CD4-positive, CD25-positive, alpha-beta regulatory T cell (primary cell): ENCODE results near the gene MYCT1. TPM values are rescaled to one million over a fixed set of nuclear protein-coding genes. Genes with fewer than 3 reads are reported as not detected.

Source experiments
- ATAC-seq, 2 donors: fragments of 150-1000 bp; cut with Tn5 transposase; one replicate each; pipeline ENCODE4 v1.10.0; 2021; ENCODE audit warnings: low read depth in 2 of 2, moderate number of reproducible peaks in 2 of 2, moderate library complexity in 1 of 2
- DNase-seq, 3 donors: peaks; one replicate each; pipeline versions ENCODE4 v3.0.0 to v3.0.0-alpha.2; 2012 to 2022; ENCODE audit warnings: mixed read lengths in 1 of 3
- H3K27ac ChIP-seq: one replicate; pipeline ENCODE4 v1.7.0; 2013; ENCODE audit warnings: mild to moderate bottlenecking, low read length; ENCODE audit not compliant: insufficient read depth, poor library complexity, severe bottlenecking
- H3K27me3 ChIP-seq: one replicate; pipeline ENCODE4 v1.7.0; 2013; ENCODE audit warnings: low read length; ENCODE audit not compliant: control insufficient read depth, insufficient read depth
- H3K36me3 ChIP-seq: one replicate; pipeline ENCODE4 v1.7.0; 2013; ENCODE audit warnings: mild to moderate bottlenecking, low read length, moderate library complexity; ENCODE audit not compliant: control insufficient read depth, insufficient read depth
- H3K4me1 ChIP-seq: 2 replicates; pipeline ENCODE4 v1.7.0; 2013; ENCODE audit warnings: mild to moderate bottlenecking, low read length; ENCODE audit not compliant: insufficient read depth, control insufficient read depth, poor library complexity, severe bottlenecking
- H3K4me3 ChIP-seq: one replicate; pipeline ENCODE4 v1.7.0; 2013; ENCODE audit warnings: low read depth, mild to moderate bottlenecking, low read length, moderate library complexity
- H3K9me3 ChIP-seq, 2 experiments: 1 replicate in 1 of 2; 2 replicates in 1 of 2; pipeline ENCODE4 v1.7.0; 2013; ENCODE audit warnings: low read length in 2 of 2, mild to moderate bottlenecking in 1 of 2, moderate library complexity in 1 of 2; ENCODE audit not compliant: control insufficient read depth in 2 of 2
- H3K27ac Mint-ChIP-seq, 3 donors: one replicate each; pipeline ENCODE4 v1.8.0; 2020 to 2022; ENCODE audit warnings: mild to moderate bottlenecking in 3 of 3, mixed read lengths in 3 of 3, moderate library complexity in 2 of 3
- H3K27me3 Mint-ChIP-seq: one replicate; pipeline ENCODE4 v1.8.0; 2022; ENCODE audit warnings: mild to moderate bottlenecking, mixed read lengths
- H3K36me3 Mint-ChIP-seq: one replicate; pipeline ENCODE4 v1.8.0; 2020; ENCODE audit warnings: mixed read lengths
- H3K4me1 Mint-ChIP-seq, 4 donors: one replicate each; pipeline ENCODE4 v1.8.0; 2020 to 2022; ENCODE audit warnings: mixed read lengths in 4 of 4, mild to moderate bottlenecking in 1 of 4
- H3K4me3 Mint-ChIP-seq, 4 donors: one replicate each; pipeline ENCODE4 v1.8.0; 2020 to 2022; ENCODE audit warnings: mild to moderate bottlenecking in 4 of 4, mixed read lengths in 4 of 4, moderate library complexity in 3 of 4
- H3K9me3 Mint-ChIP-seq, 7 donors: one replicate each; pipeline ENCODE4 v1.8.0; 2020 to 2022; ENCODE audit warnings: mixed read lengths in 7 of 7, mild to moderate bottlenecking in 3 of 7, moderate library complexity in 2 of 7
- polyA plus RNA-seq, 4 donors: library from polyadenylated mRNA; unstranded; fragments of 300-500 nt; fragmentation: Illumina TruSeq; gene quantifications; one replicate each; pipeline ENCODE4 v1.2.3, GENCODE V29; 2021
- total RNA-seq: library from RNA; stranded (reverse); gene quantifications from one replicate; pipeline ENCODE4 v1.2.3, GENCODE V29; 2022

The MYCT1 gene
- total RNA-seq (1.5 TPM), polyA plus RNA-seq (not detected)

DNA sequence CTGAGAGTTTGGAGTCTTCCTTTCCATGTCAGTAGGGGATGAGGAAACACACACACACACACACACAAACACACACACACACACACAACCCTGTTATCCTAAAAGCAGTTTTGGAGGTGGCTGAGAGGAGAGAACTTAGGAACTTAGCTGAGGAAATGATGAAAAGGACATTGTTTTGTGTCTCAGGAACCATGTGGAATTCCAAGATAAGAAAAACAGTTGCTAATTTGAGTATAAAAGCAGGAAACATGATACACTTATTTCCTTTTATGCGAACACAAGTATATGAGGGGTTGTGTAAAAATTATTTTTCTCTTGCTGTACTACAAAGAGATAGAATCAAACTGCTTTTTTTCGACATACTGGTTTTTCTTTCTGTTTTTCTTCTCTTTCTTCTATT is at the start of gene MYCT1:
Gene MYCT1, plus strand, starts transcription at position 264 of the 400 bp plus-strand sequence. Its CDS starts 6 bp downstream, at position 270.
- Histone ChIP-seq H3K4me3 (no peak within 1 kb of the TSS), H3K9me3 (no peaks in the 10 kb centered on the region), H3K27me3 (no peaks in the 10 kb centered on the region), H3K36me3 (no peaks in the 10 kb centered on the region), H3K27ac (no peak within 1 kb of the TSS), H3K4me1 (no peaks in the 10 kb centered on the region)
- DNase-seq = no peak
- peaks cover 0 to 4% (median 0%) of the 10 kb centered on the region in 7 donors for H3K9me3 Mint-ChIP-seq
- no peaks in the 10 kb centered on the region for H3K4me1 Mint-ChIP-seq
- ATAC-seq = no peak
- no peaks in the 10 kb centered on the region for H3K36me3 Mint-ChIP-seq
- H3K27me3 Mint-ChIP-seq = peaks cover 12% of the 10 kb centered on the region
- no peak within 1 kb of the TSS for H3K4me3 Mint-ChIP-seq
- no peak within 1 kb of the TSS for H3K27ac Mint-ChIP-seq

GRCh38 chr6:152648105-152648504 is 49.6 kb upstream of the MYCT1 start:
- no peak for ATAC-seq
- no peaks in the 10 kb centered on the region for H3K36me3 Mint-ChIP-seq
- no peaks in the 10 kb centered on the region for H3K4me1 ChIP-seq

GRCh38 chr6:152651986-152652385 is 45.7 kb upstream of the MYCT1 start:
- Mint-ChIP-seq H3K36me3 (no peaks in the 10 kb centered on the region), H3K4me3 (no peak overlapping the region), H3K27ac (no peak overlapping the region), H3K9me3 (peaks cover 0 to 2% (median 0%) of the 10 kb centered on the region in 7 donors), H3K4me1 (no peaks in the 10 kb centered on the region), H3K27me3 (peaks cover 18% of the 10 kb centered on the region)
- H3K27ac ChIP-seq = no peak overlapping the region
- ATAC-seq (no peak), DNase-seq (no peak)
- H3K27me3 ChIP-seq = peaks cover 5% of the 10 kb centered on the region
- no peaks in the 10 kb centered on the region for H3K4me1 ChIP-seq
- H3K36me3 ChIP-seq = no peaks in the 10 kb centered on the region
- H3K9me3 ChIP-seq = no peaks in the 10 kb centered on the region
- no peak overlapping the region for H3K4me3 ChIP-seq

More at GRCh38 chr6:152648105-152648504, 49.6 kb upstream of the MYCT1 start:
- Mint-ChIP-seq H3K4me1 (no peaks in the 10 kb centered on the region), H3K9me3 (peaks cover 0 to 4% (median 2%) of the 10 kb centered on the region in 7 donors), H3K4me3 (no peak overlapping the region), H3K27me3 (peaks cover 29% of the 10 kb centered on the region), H3K27ac (no peak overlapping the region)
- no peak for DNase-seq
- Histone ChIP-seq H3K27me3 (peaks cover 8% of the 10 kb centered on the region), H3K27ac (no peak overlapping the region), H3K9me3 (no peaks in the 10 kb centered on the region), H3K4me3 (no peak overlapping the region), H3K36me3 (no peaks in the 10 kb centered on the region)

GRCh38 chr6:152661776-152662175 is 35.9 kb upstream of the MYCT1 start:
- no peaks in the 10 kb centered on the region for H3K27me3 ChIP-seq
- H3K9me3 ChIP-seq = no peaks in the 10 kb centered on the region
- ATAC-seq (no peak), DNase-seq (no peak)
- Mint-ChIP-seq H3K36me3 (no peaks in the 10 kb centered on the region), H3K27me3 (peaks cover 3% of the 10 kb centered on the region), H3K9me3 (peaks cover 0 to 4% (median 0%) of the 10 kb centered on the region in 7 donors), H3K27ac (no peak overlapping the region), H3K4me3 (no peak overlapping the region), H3K4me1 (no peaks in the 10 kb centered on the region)
- H3K27ac ChIP-seq = no peak overlapping the region
- H3K4me1 ChIP-seq = no peaks in the 10 kb centered on the region
- no peak overlapping the region for H3K4me3 ChIP-seq
- no peaks in the 10 kb centered on the region for H3K36me3 ChIP-seq

GRCh38 chr6:152669895-152670294 is 27.8 kb upstream of the MYCT1 start:
- Histone ChIP-seq H3K27ac (no peak overlapping the region), H3K4me1 (no peaks in the 10 kb centered on the region), H3K4me3 (no peak overlapping the region), H3K27me3 (no peaks in the 10 kb centered on the region), H3K36me3 (no peaks in the 10 kb centered on the region), H3K9me3 (no peaks in the 10 kb centered on the region)
- peaks cover 6% of the 10 kb centered on the region for H3K27me3 Mint-ChIP-seq
- peaks cover 0 to 4% (median 2%) of the 10 kb centered on the region in 7 donors for H3K9me3 Mint-ChIP-seq
- H3K4me1 Mint-ChIP-seq = no peaks in the 10 kb centered on the region
- no peak overlapping the region for H3K4me3 Mint-ChIP-seq
- no peaks in the 10 kb centered on the region for H3K36me3 Mint-ChIP-seq
- ATAC-seq = no peak
- peak in 1 of 3 donors; percentile 6 for DNase-seq
- H3K27ac Mint-ChIP-seq = no peak overlapping the region

- Mint-ChIP-seq H3K27me3 (peaks cover 6% of the 10 kb centered on the region), H3K27ac (no peak overlapping the region), H3K4me3 (no peak overlapping the region), H3K36me3 (no peaks in the 10 kb centered on the region), H3K4me1 (no peaks in the 10 kb centered on the region), H3K9me3 (peaks cover 0 to 4% (median 0%) of the 10 kb centered on the region in 7 donors)
- Histone ChIP-seq H3K27me3 (no peaks in the 10 kb centered on the region), H3K27ac (no peak overlapping the region), H3K4me1 (no peaks in the 10 kb centered on the region), H3K36me3 (no peaks in the 10 kb centered on the region), H3K4me3 (no peak overlapping the region), H3K9me3 (no peaks in the 10 kb centered on the region)
- no peak for ATAC-seq
- no peak for DNase-seq
Measured at GRCh38 chr6:152671171-152671570, 26.5 kb upstream of the MYCT1 start.

- no peak overlapping the region for H3K27ac Mint-ChIP-seq
- H3K27ac ChIP-seq = no peak overlapping the region
- no peak overlapping the region for H3K4me3 Mint-ChIP-seq
- H3K4me1 ChIP-seq = no peaks in the 10 kb centered on the region
- no peaks in the 10 kb centered on the region for H3K27me3 Mint-ChIP-seq
- no peaks in the 10 kb centered on the region for H3K36me3 Mint-ChIP-seq
- no peaks in the 10 kb centered on the region for H3K4me1 Mint-ChIP-seq
- ATAC-seq (no peak), DNase-seq (no peak)
- peaks cover 0 to 2% (median 0%) of the 10 kb centered on the region in 7 donors for H3K9me3 Mint-ChIP-seq
- H3K9me3 ChIP-seq = no peaks in the 10 kb centered on the region
- H3K36me3 ChIP-seq = no peaks in the 10 kb centered on the region
- H3K4me3 ChIP-seq = no peak overlapping the region
- H3K27me3 ChIP-seq = no peaks in the 10 kb centered on the region
Measured at GRCh38 chr6:152673236-152673635, 24.5 kb upstream of the MYCT1 start.

DNA sequence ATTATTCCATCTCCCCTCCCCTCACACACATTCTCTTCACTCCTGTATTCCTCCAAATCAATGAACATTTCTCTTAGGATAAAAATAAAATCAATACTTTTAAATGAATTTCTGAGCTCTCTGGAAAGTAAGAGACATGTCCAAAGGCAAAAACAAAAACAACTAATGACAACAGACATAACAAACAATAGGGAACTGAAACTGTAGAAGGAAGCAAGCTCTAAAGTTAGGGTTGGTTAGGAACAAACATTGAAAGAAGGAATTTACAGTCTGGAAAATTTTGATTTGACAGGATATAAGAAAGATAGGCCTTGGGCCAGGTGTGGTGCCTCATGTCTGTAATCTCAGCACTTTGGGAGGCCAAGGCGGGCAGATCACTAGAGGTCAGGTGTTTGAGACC is 17.5 kb upstream of the MYCT1 start:
- no peaks in the 10 kb centered on the region for H3K9me3 ChIP-seq
- no peaks in the 10 kb centered on the region for H3K4me1 Mint-ChIP-seq
- no peaks in the 10 kb centered on the region for H3K36me3 Mint-ChIP-seq
- H3K4me3 Mint-ChIP-seq = no peak overlapping the region
- DNase-seq (no peak), ATAC-seq (no peak)
- no peak overlapping the region for H3K27ac ChIP-seq
- H3K9me3 Mint-ChIP-seq = no peaks in the 10 kb centered on the region
- no peaks in the 10 kb centered on the region for H3K36me3 ChIP-seq
- H3K4me1 ChIP-seq = no peaks in the 10 kb centered on the region
- no peaks in the 10 kb centered on the region for H3K27me3 Mint-ChIP-seq
- no peaks in the 10 kb centered on the region for H3K27me3 ChIP-seq
- no peak overlapping the region for H3K4me3 ChIP-seq
- no peak overlapping the region for H3K27ac Mint-ChIP-seq
